ENCODE results near the gene KCNT2. TPM values are rescaled to one million over a fixed set of nuclear protein-coding genes. Genes with fewer than 3 reads are reported as not detected.

The KCNT2 gene
- total RNA-seq, 1 donor from 2014 or later: 29.8 TPM

DNA sequence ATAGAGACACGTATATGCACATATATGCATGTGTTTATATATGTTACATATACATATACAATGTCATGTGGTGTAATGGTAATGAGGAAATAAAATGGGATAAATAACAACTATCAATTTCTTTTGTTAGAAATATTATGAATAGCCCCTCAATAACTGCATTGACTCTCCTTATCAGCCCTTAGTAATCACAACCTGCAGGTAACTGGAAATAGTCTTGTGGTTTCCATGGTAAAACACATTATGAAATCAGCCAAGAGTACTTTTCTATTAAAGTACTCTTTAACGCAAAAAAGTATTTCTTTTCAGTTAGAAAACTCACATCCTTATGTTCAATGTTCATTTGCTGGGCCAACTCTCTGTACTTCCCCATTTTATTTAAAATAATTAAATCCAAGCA, 105.8 kb downstream of the KCNT2 start:
- TF ChIP-seq EZH2 (IDR thresholded peaks at IDR 0.05): no peak
- TF ChIP-seq EZH2phosphoT487 (IDR thresholded peaks at IDR 0.05): no peak
- TF ChIP-seq, protein P1, sequence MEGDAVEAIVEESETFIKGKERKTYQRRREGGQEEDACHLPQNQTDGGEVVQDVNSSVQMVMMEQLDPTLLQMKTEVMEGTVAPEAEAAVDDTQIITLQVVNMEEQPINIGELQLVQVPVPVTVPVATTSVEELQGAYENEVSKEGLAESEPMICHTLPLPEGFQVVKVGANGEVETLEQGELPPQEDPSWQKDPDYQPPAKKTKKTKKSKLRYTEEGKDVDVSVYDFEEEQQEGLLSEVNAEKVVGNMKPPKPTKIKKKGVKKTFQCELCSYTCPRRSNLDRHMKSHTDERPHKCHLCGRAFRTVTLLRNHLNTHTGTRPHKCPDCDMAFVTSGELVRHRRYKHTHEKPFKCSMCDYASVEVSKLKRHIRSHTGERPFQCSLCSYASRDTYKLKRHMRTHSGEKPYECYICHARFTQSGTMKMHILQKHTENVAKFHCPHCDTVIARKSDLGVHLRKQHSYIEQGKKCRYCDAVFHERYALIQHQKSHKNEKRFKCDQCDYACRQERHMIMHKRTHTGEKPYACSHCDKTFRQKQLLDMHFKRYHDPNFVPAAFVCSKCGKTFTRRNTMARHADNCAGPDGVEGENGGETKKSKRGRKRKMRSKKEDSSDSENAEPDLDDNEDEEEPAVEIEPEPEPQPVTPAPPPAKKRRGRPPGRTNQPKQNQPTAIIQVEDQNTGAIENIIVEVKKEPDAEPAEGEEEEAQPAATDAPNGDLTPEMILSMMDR (IDR thresholded peaks at IDR 0.05): no peak
- H3K27ac ChIP-seq: no peak overlapping the region
- DNase-seq (ENCODE audit: low spot score): no peak
- Mint-ChIP-seq H3K4me3 (no peak overlapping the region), H3K36me3 (peaks cover 2% of the 10 kb centered on the region), H3K27me3 (ENCODE audit: insufficient read depth, low read depth) (no peaks in the 10 kb centered on the region), H3K4me1 (no peaks in the 10 kb centered on the region), H3K9me3 (peaks cover 2% of the 10 kb centered on the region), H3K27ac (no peak overlapping the region)
- no peaks in the 10 kb centered on the region for H3F3A ChIP-seq (ENCODE audit: low read depth)
- H3K4me2 ChIP-seq: no peak overlapping the region
- no peak overlapping the region for H2AFZ ChIP-seq (replicated peaks)
- no peak overlapping the region for H3K9ac ChIP-seq
- no peak overlapping the region for H3K4me3 ChIP-seq
- no peaks in the 10 kb centered on the region for H3K27me3 ChIP-seq
- H3K4me1 ChIP-seq: no peaks in the 10 kb centered on the region
- no peaks in the 10 kb centered on the region for H3K9me3 ChIP-seq (ENCODE audit: low read depth)
- no peaks in the 10 kb centered on the region for H3K36me3 ChIP-seq
- H4K20me1 ChIP-seq (ENCODE audit: low read depth): no peaks in the 10 kb centered on the region
- H3K79me2 ChIP-seq (ENCODE audit: low read depth): peaks cover 50% of the 10 kb centered on the region

DNA sequence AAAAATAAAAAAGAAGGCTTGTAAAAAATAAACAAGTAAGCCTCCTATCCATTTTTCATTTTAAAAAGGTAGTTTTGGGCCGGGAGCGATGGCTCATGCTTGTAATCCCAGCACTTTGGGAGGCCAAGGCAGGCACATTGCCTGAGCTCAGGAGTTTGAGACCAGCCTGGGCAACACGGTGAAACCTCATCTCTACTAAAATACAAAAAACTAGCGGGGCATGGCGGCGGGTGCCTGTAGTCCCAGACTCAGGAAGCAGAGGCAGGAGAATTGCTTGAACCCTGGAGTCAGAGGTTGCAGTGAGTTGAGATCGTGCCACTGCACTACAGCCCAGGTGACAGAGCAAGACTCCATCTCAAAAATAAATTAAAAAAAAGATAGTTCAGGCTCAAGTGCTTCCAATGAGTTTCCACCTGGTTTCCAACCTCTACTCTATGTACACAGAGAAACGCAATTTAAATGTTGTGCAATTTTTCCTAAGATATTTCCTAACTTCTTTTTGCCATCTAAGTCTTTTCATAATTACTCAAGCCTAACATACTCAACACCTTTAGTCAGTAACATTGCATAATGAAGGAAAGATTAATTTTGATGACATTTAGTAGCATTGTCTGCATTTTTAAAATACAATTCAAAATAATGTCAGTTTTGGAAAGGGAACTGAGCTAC, 106.3 kb downstream of the KCNT2 start:
- TF ChIP-seq EZH2 (IDR thresholded peaks at IDR 0.05): no peak
- TF ChIP-seq, protein P1 (IDR thresholded peaks at IDR 0.05): no peak
- TF ChIP-seq EZH2phosphoT487 (IDR thresholded peaks at IDR 0.05): no peak

DNA sequence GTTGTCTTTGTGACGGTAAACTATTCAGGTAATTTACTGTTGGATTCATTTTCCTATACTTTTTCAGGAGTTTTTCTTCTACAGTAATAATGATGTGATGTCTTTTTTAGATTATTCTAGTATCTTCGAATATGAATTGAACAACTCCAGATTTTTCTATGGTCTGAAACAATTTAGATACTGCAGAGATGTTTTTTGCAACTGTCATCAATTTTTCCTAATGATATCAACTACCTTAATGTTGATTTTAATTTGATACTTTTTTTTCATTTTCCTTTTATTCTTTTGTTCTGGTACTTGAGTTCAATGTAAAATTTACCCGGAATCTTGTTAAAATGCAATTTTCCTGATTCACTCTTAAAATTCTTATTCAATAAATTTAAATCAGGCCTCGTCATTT, 110.4 kb downstream of the KCNT2 start:
- Histone ChIP-seq H3K4me3 (no peak overlapping the region), H3K79me2 (ENCODE audit: low read depth) (peaks cover 47% of the 10 kb centered on the region), H4K20me1 (ENCODE audit: low read depth) (no peaks in the 10 kb centered on the region), H3K9ac (no peak overlapping the region), H3K9me3 (ENCODE audit: low read depth) (no peaks in the 10 kb centered on the region), H2AFZ (replicated peaks) (no peak overlapping the region), H3F3A (ENCODE audit: low read depth) (no peaks in the 10 kb centered on the region), H3K4me1 (no peaks in the 10 kb centered on the region), H3K27me3 (no peaks in the 10 kb centered on the region), H3K36me3 (no peaks in the 10 kb centered on the region), H3K4me2 (no peak overlapping the region), H3K27ac (no peak overlapping the region)
- TF ChIP-seq EZH2phosphoT487 (IDR thresholded peaks at IDR 0.05) (no peak), EZH2 (IDR thresholded peaks at IDR 0.05) (no peak)
- TF ChIP-seq, protein P1 (IDR thresholded peaks at IDR 0.05): no peak
- no peaks in the 10 kb centered on the region for H3K4me1 Mint-ChIP-seq
- H3K4me3 Mint-ChIP-seq: no peak overlapping the region
- DNase-seq (ENCODE audit: low spot score): no peak
- H3K9me3 Mint-ChIP-seq: no peaks in the 10 kb centered on the region
- H3K27ac Mint-ChIP-seq: no peak overlapping the region
- peaks cover 2% of the 10 kb centered on the region for H3K27me3 Mint-ChIP-seq (ENCODE audit: insufficient read depth, low read depth)
- no peaks in the 10 kb centered on the region for H3K36me3 Mint-ChIP-seq

More for the DNA sequence above, 106.3 kb downstream of the KCNT2 start:
- Histone ChIP-seq H3K4me3 (no peak overlapping the region), H3K27me3 (no peaks in the 10 kb centered on the region), H3K9me3 (ENCODE audit: low read depth) (no peaks in the 10 kb centered on the region), H3K79me2 (ENCODE audit: low read depth) (peaks cover 51% of the 10 kb centered on the region), H2AFZ (replicated peaks) (no peak overlapping the region), H3K27ac (no peak overlapping the region), H3F3A (ENCODE audit: low read depth) (no peaks in the 10 kb centered on the region), H3K9ac (no peak overlapping the region), H3K36me3 (no peaks in the 10 kb centered on the region), H3K4me1 (no peaks in the 10 kb centered on the region), H3K4me2 (no peak overlapping the region), H4K20me1 (ENCODE audit: low read depth) (no peaks in the 10 kb centered on the region)
- Mint-ChIP-seq H3K9me3 (peaks cover 2% of the 10 kb centered on the region), H3K4me3 (no peak overlapping the region), H3K27me3 (ENCODE audit: insufficient read depth, low read depth) (no peaks in the 10 kb centered on the region), H3K4me1 (no peaks in the 10 kb centered on the region), H3K36me3 (peaks cover 2% of the 10 kb centered on the region), H3K27ac (no peak overlapping the region)
- no peak for DNase-seq (ENCODE audit: low spot score)

Measured in neural progenitor cell (in vitro differentiated cells).